ENCODE results near the gene ZFHX3. TPM values are rescaled to one million over a fixed set of nuclear protein-coding genes. Genes with fewer than 3 reads are reported as not detected.

Gene ZFHX3
- total RNA-seq, 2 experiments from 2014 or later: 0.63 to 0.64 TPM

- Histone ChIP-seq H3K9me3 (ENCODE audit: control insufficient read depth in 1 of 2, insufficient read depth in 1 of 2, low read length in 2 of 2) (no peaks in the 10 kb centered on the region), H3K4me3 (ENCODE audit: low read length) (no peak overlapping the region), H3K36me3 (ENCODE audit: insufficient read depth, low read length) (no peaks in the 10 kb centered on the region), H3K27ac (ENCODE audit: low read depth in 1 of 2, low read length in 2 of 2) (no peak overlapping the region), H3K4me1 (ENCODE audit: insufficient read depth, low read length) (peaks cover 7% of the 10 kb centered on the region), H3K27me3 (ENCODE audit: control insufficient read depth in 1 of 2, insufficient read depth in 2 of 2, low read length in 2 of 2) (peaks cover 12 to 48% of the 10 kb centered on the region in 2 experiments)
- DNase-seq: no peak
- H3K9me3 Mint-ChIP-seq: no peaks in the 10 kb centered on the region
- no peak overlapping the region for H3K27ac Mint-ChIP-seq
- no peak overlapping the region for H3K4me3 Mint-ChIP-seq
- peaks cover 20% of the 10 kb centered on the region for H3K27me3 Mint-ChIP-seq
- ChIA-PET POLR2A (no interaction called here), CTCF (no interaction called here)
- no peaks in the 10 kb centered on the region for H3K36me3 Mint-ChIP-seq (ENCODE audit: low read depth)
- no peak for TF ChIP-seq CTCF (IDR thresholded peaks at IDR 0.05)
- intact Hi-C loops (cut with DNase I, micrococcal nuclease): no loop called here
- no peak for ATAC-seq (ENCODE audit: poor library complexity)
- H3K4me1 Mint-ChIP-seq (ENCODE audit: low read depth): peaks cover 10% of the 10 kb centered on the region
These were observed 2.5 kb upstream of the ZFHX3 start for GRCh38 chr16:73050201-73051099.

- Histone ChIP-seq H3K9me3 (ENCODE audit: control insufficient read depth in 1 of 2, insufficient read depth in 1 of 2, low read length in 2 of 2) (no peaks in the 10 kb centered on the region), H3K36me3 (ENCODE audit: insufficient read depth, low read length) (no peaks in the 10 kb centered on the region), H3K4me3 (ENCODE audit: low read length) (no peak overlapping the region), H3K27ac (ENCODE audit: low read depth in 1 of 2, low read length in 2 of 2) (no peak overlapping the region), H3K4me1 (ENCODE audit: insufficient read depth, low read length) (peaks cover 5% of the 10 kb centered on the region), H3K27me3 (ENCODE audit: control insufficient read depth in 1 of 2, insufficient read depth in 2 of 2, low read length in 2 of 2) (peaks cover 7 to 39% of the 10 kb centered on the region in 2 experiments)
- DNase-seq (no peak), ATAC-seq (ENCODE audit: poor library complexity) (no peak)
- Mint-ChIP-seq H3K4me1 (ENCODE audit: low read depth) (peaks cover 2% of the 10 kb centered on the region), H3K4me3 (no peak overlapping the region), H3K9me3 (no peaks in the 10 kb centered on the region), H3K27ac (no peak overlapping the region), H3K36me3 (ENCODE audit: low read depth) (no peaks in the 10 kb centered on the region), H3K27me3 (peaks cover 25% of the 10 kb centered on the region)
- ChIA-PET CTCF (no interaction called here), POLR2A (no interaction called here)
- intact Hi-C loops (cut with DNase I, micrococcal nuclease): no loop called here
- no peak for TF ChIP-seq CTCF (IDR thresholded peaks at IDR 0.05)
These were observed 1.6 kb upstream of the ZFHX3 start for GRCh38 chr16:73049511-73049910.

- H3K27me3 Mint-ChIP-seq: peaks cover 30% of the 10 kb centered on the region
- no peak overlapping the region for H3K4me3 Mint-ChIP-seq
- Histone ChIP-seq H3K9me3 (ENCODE audit: control insufficient read depth in 1 of 2, insufficient read depth in 1 of 2, low read length in 2 of 2) (no peaks in the 10 kb centered on the region), H3K27me3 (ENCODE audit: control insufficient read depth in 1 of 2, insufficient read depth in 2 of 2, low read length in 2 of 2) (peaks cover 7 to 35% of the 10 kb centered on the region in 2 experiments), H3K36me3 (ENCODE audit: insufficient read depth, low read length) (no peaks in the 10 kb centered on the region), H3K4me1 (ENCODE audit: insufficient read depth, low read length) (peaks cover 5% of the 10 kb centered on the region), H3K27ac (ENCODE audit: low read depth in 1 of 2, low read length in 2 of 2) (no peak overlapping the region), H3K4me3 (ENCODE audit: low read length) (no peak overlapping the region)
- ChIA-PET POLR2A (no interaction called here), CTCF (no interaction called here)
- intact Hi-C loops (cut with DNase I, micrococcal nuclease): no loop called here
- DNase-seq (no peak), ATAC-seq (ENCODE audit: poor library complexity) (no peak)
- H3K27ac Mint-ChIP-seq: no peak overlapping the region
- no peaks in the 10 kb centered on the region for H3K36me3 Mint-ChIP-seq (ENCODE audit: low read depth)
- no peak for TF ChIP-seq CTCF (IDR thresholded peaks at IDR 0.05)
- no peaks in the 10 kb centered on the region for H3K4me1 Mint-ChIP-seq (ENCODE audit: low read depth)
- no peaks in the 10 kb centered on the region for H3K9me3 Mint-ChIP-seq
These were observed 1.2 kb upstream of the ZFHX3 start for GRCh38 chr16:73049091-73049490.

Data from CD4-positive, alpha-beta T cell (primary cell).